ENCODE data around the gene PAXX. TPM values are rescaled to one million over a fixed set of nuclear protein-coding genes. Genes with fewer than 3 reads are reported as not detected.

PAXX gene
- total and polyA plus RNA-seq, 9 of the 15 experiments (the other 6 are each of a cell fraction or from before 2014, with no cell fraction given), result 1.2 to 175 (median 38.5) TPM

DNA sequence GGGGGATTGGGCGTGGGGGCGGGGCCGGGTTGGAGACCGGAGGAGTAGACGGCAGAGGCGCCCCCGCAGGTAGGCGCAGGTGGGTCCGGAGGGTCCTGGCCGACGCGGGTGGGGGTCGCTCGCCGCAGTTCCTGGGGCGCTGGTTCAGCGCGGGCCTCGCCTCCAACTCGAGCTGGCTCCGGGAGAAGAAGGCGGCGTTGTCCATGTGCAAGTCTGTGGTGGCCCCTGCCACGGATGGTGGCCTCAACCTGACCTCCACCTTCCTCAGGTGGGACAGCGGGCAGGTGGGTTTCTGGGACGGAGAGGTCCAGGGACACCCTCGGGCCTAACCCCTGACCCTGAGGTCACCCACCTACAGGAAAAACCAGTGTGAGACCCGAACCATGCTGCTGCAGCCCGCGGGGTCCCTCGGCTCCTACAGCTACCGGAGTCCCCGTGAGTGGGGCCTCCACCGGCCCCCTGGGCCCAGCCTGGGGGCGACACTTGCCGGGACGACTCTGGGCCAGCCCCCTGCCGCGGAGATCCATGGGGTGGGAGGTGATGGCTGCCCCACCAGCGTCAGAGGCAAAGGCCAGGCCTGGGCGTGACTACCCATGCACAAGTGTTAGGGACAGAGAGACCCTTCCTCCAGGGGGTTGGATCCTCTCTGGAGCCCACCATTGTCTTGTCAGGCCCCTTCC is 13.2 kb upstream of the PAXX start (continued):
- TF ChIP-seq NR2C2 (CRISPR knock-in tag; IDR thresholded peaks at IDR 0.05) (no peak), NR2C2 (tag; IDR thresholded peaks at IDR 0.05) (no peak), ZNF780A (CRISPR knock-in tag; IDR thresholded peaks at IDR 0.05) (no peak), ZNF140 (CRISPR knock-in tag; IDR thresholded peaks at IDR 0.05) (no peak), CREBBP (IDR thresholded peaks at IDR 0.05; ENCODE audit: low read depth, low read length) (no peak), STAT6 (CRISPR knock-in tag; IDR thresholded peaks at IDR 0.05) (no peak), UBTF (IDR thresholded peaks at IDR 0.05; ENCODE audit: borderline replicate concordance in 1 of 2, low read depth in 2 of 2, low read length in 2 of 2) (no peak), RB1 (IDR thresholded peaks at IDR 0.05; ENCODE audit: low read depth) (peak; percentile 17; the same call in 1 of the 2 replicates), ADNP (tag; IDR thresholded peaks at IDR 0.05) (no peak)
- TF ChIP-seq, protein P1, sequence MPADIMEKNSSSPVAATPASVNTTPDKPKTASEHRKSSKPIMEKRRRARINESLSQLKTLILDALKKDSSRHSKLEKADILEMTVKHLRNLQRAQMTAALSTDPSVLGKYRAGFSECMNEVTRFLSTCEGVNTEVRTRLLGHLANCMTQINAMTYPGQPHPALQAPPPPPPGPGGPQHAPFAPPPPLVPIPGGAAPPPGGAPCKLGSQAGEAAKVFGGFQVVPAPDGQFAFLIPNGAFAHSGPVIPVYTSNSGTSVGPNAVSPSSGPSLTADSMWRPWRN (IDR thresholded peaks at IDR 0.05; ENCODE audit: low read depth), result no peak
- TF ChIP-seq, protein P2, sequence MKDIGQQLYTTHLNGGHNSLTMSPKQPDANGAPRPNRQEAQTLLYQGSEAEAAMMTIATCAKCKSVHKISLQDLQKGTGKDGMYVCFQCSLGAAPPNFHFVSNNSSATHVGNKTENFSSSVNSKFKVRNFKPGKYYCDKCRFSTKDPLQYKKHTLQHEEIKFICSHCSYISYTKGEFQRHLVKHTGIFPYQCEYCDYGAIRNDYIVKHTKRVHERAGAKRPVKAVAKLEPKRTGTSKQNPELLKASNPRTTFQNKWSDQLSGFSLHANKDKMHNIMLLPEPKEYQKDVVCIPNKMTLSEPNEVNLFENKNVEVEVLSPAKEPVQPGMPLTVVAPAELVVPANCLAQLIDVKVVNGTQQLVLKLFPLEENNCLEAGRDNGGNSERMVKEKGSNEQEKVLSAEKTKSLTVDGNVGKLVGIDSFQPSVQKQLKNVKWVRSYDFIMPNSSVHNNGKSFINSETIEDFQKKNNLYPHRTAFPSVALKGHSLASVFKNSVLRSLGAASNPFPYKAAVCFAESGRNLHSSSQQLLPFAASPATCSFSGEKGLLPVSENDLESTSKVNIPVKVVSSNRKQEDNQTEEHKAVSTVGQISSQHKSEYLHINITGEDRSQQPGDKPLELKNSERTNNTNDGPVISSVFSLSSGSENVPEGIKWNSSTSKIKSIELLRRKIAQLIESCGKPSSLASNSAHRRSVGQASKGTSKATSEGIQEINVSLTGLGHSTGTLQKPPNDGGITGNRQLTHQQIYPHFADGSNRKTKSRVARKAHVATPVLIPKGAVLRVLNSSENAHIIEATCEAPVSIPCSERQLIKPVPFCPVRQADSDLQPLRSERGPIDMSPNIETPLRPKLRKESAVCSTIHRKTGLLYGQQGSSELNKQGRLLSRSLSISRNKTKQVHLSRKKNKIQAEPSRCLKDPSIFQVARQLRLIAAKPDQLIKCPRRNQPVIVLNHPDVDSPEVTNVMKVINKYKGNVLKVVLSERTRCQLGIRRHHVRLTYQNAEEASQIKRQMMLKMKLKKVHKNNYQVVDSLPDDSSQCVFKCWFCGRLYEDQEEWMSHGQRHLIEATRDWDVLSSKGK (CRISPR knock-in tag; IDR thresholded peaks at IDR 0.05), result no peak
- TF ChIP-seq, protein P3, sequence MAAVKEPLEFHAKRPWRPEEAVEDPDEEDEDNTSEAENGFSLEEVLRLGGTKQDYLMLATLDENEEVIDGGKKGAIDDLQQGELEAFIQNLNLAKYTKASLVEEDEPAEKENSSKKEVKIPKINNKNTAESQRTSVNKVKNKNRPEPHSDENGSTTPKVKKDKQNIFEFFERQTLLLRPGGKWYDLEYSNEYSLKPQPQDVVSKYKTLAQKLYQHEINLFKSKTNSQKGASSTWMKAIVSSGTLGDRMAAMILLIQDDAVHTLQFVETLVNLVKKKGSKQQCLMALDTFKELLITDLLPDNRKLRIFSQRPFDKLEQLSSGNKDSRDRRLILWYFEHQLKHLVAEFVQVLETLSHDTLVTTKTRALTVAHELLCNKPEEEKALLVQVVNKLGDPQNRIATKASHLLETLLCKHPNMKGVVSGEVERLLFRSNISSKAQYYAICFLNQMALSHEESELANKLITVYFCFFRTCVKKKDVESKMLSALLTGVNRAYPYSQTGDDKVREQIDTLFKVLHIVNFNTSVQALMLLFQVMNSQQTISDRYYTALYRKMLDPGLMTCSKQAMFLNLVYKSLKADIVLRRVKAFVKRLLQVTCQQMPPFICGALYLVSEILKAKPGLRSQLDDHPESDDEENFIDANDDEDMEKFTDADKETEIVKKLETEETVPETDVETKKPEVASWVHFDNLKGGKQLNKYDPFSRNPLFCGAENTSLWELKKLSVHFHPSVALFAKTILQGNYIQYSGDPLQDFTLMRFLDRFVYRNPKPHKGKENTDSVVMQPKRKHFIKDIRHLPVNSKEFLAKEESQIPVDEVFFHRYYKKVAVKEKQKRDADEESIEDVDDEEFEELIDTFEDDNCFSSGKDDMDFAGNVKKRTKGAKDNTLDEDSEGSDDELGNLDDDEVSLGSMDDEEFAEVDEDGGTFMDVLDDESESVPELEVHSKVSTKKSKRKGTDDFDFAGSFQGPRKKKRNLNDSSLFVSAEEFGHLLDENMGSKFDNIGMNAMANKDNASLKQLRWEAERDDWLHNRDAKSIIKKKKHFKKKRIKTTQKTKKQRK (IDR thresholded peaks at IDR 0.05; ENCODE audit: borderline replicate concordance, low read depth, low read length), result no peak

All from K562 (cell line).